Small intestine (tissue), 16 donors: ENCODE results near the gene PEMT. TPM values are rescaled to one million over a fixed set of nuclear protein-coding genes. Genes with fewer than 3 reads are reported as not detected.
"Not testable (repeated sequence)": the region's sequence is repeated elsewhere in the genome, so short reads cannot be mapped to it uniquely, and the experiment has no call there.

ENCODE experiments used
- DNase-seq, 2 donors: peaks; one replicate each; pipeline versions ENCODE4 v3.0.0 to v3.0.0-alpha.2; 2013
- FAIRE-seq: peaks from 2 replicates; lab custom pipeline; 2012; peaks lifted over from hg19 to GRCh38; lab: Jason Lieb, UNC
- H3K27ac ChIP-seq, 3 donors: one replicate each; pipeline ENCODE4 v1.5.1; 2013; ENCODE audit warnings: low read length in 2 of 3, mild to moderate bottlenecking in 2 of 3, control low read depth in 1 of 3, inconsistent platforms in 1 of 3, low read depth in 1 of 3, moderate library complexity in 1 of 3
- H3K27me3 ChIP-seq, 3 donors: one replicate each; pipeline ENCODE4 v1.6.1; 2013; ENCODE audit warnings: low read length in 3 of 3, inconsistent platforms in 1 of 3; ENCODE audit not compliant: control insufficient read depth in 3 of 3, insufficient read depth in 3 of 3
- H3K36me3 ChIP-seq, 3 donors: one replicate each; pipeline ENCODE4 v1.6.1; 2013; ENCODE audit warnings: low read length in 3 of 3, inconsistent platforms in 1 of 3, low read depth in 1 of 3, mild to moderate bottlenecking in 1 of 3, moderate library complexity in 1 of 3; ENCODE audit not compliant: control insufficient read depth in 3 of 3, insufficient read depth in 2 of 3
- H3K4me1 ChIP-seq, 3 donors: one replicate each; pipeline ENCODE4 v1.6.1; 2013; ENCODE audit warnings: low read length in 2 of 3, inconsistent platforms in 1 of 3, low read depth in 1 of 3, mild to moderate bottlenecking in 1 of 3, moderate library complexity in 1 of 3; ENCODE audit not compliant: control insufficient read depth in 3 of 3, insufficient read depth in 2 of 3
- H3K4me3 ChIP-seq, 3 donors: one replicate each; pipeline ENCODE4 v1.5.1; 2013; ENCODE audit warnings: low read length in 3 of 3, control low read depth in 1 of 3, inconsistent platforms in 1 of 3, low read depth in 1 of 3, mild to moderate bottlenecking in 1 of 3, moderate library complexity in 1 of 3
- H3K9me3 ChIP-seq, 2 donors: one replicate each; pipeline ENCODE4 v1.6.1; 2013; ENCODE audit warnings: low read depth in 1 of 2, low read length in 1 of 2; ENCODE audit not compliant: control insufficient read depth in 2 of 2, insufficient read depth in 1 of 2
- WGBS, 3 donors: extraction: QIAGEN DNeasy Blood & Tissue Kit; methylation state at CpG; one replicate each; pipeline ENCODE4 v1.1.7; 2013; 5-methylcytosine and 5-hydroxymethylcytosine counted together
- long read RNA-seq, 10 donors: transcript quantifications; one replicate each; lab custom pipeline, GENCODE V29; 2026
- polyA plus RNA-seq, 4 donors: library from polyadenylated mRNA; stranded (reverse) in 3 of 4; unstranded in 1 of 4; fragments of 200-250 nt in 3 of 4; fragments of 120-200 nt in 1 of 4; gene quantifications; one replicate each; pipeline versions ENCODE4 v1.2.1 to v1.2.3, GENCODE V29; 2013
- donor health status: healthy with polysubstance abuse.
- donor health status: control.
- donor health status: control.
- donor health status: Bipolar disorder and iron deficiency.
- donor health status: healthy.

The PEMT gene, protein sequence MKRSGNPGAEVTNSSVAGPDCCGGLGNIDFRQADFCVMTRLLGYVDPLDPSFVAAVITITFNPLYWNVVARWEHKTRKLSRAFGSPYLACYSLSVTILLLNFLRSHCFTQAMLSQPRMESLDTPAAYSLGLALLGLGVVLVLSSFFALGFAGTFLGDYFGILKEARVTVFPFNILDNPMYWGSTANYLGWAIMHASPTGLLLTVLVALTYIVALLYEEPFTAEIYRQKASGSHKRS
- polyA plus RNA-seq: 10 to 100 TPM; 23.0 to 42.0 (median 32.8) TPM
- long read RNA-seq, donor 1: 0 reads
- long read RNA-seq, donor 2, partial matches to known transcripts: 0 of 5 reads
- long read RNA-seq, donor 2, other reads (novel, unspliced or antisense): 0 of 5 reads
- long read RNA-seq, donor 3, transcript PEMT-201 (7 exons, 1,013 nt): major isoform, 5 of 9 reads
- long read RNA-seq, donor 3, partial matches to known transcripts: 0 of 9 reads
- long read RNA-seq, donor 3, other reads (novel, unspliced or antisense): 0 of 9 reads
- long read RNA-seq, donor 4: 0 reads
- long read RNA-seq, donor 5, partial matches to known transcripts: 0 of 3 reads
- long read RNA-seq, donor 5, other reads (novel, unspliced or antisense): 0 of 3 reads
- long read RNA-seq, donor 6, transcript PEMT-201 (7 exons, 1,013 nt): major isoform, 5 of 10 reads
- long read RNA-seq, donor 6, partial matches to known transcripts: 0 of 10 reads
- long read RNA-seq, donor 6, other reads (novel, unspliced or antisense): 0 of 10 reads
- long read RNA-seq, donor 7, transcript PEMT-201 (7 exons, 1,013 nt): major isoform, 19 of 22 reads
- long read RNA-seq, donor 7, partial matches to known transcripts: 0 of 22 reads
- long read RNA-seq, donor 7, other reads (novel, unspliced or antisense): 0 of 22 reads
- long read RNA-seq, donor 8, partial matches to known transcripts: 0 of 3 reads
- long read RNA-seq, donor 8, other reads (novel, unspliced or antisense): 0 of 3 reads
- long read RNA-seq, donor 9, partial matches to known transcripts: 0 of 3 reads
- long read RNA-seq, donor 9, other reads (novel, unspliced or antisense): 0 of 3 reads
- long read RNA-seq, donor 10, transcript PEMT-201 (7 exons, 1,013 nt): major isoform, 11 of 16 reads
- long read RNA-seq, donor 10, partial matches to known transcripts: 0 of 16 reads
- long read RNA-seq, donor 10, other reads (novel, unspliced or antisense): 0 of 16 reads

- FAIRE-seq (no peak), DNase-seq (peak; percentile 99)
- Histone ChIP-seq H3K9me3 (no peaks in the 10 kb centered on the region), H3K4me3 (peak within 1 kb of the TSS; percentile 78 to 86 (median 83)), H3K27me3 (no peaks in the 10 kb centered on the region), H3K4me1 (peaks cover 0 to 21% (median 0%) of the 10 kb centered on the region in 3 donors), H3K27ac (peak within 1 kb of the TSS; percentile 87 to 94 (median 93)), H3K36me3 (peaks cover 0 to 2% (median 0%) of the 10 kb centered on the region in 3 donors)
- 0% methylated on average over 66 to 86 of the region's 86 CpGs for WGBS, 3 donors
These were observed at the start of gene PEMT for GRCh38 chr17:17591355-17592298. TSS of gene PEMT (minus strand) at chr17:17591708. CDS start at chr17:17591626, 82 bp downstream.

DNA sequence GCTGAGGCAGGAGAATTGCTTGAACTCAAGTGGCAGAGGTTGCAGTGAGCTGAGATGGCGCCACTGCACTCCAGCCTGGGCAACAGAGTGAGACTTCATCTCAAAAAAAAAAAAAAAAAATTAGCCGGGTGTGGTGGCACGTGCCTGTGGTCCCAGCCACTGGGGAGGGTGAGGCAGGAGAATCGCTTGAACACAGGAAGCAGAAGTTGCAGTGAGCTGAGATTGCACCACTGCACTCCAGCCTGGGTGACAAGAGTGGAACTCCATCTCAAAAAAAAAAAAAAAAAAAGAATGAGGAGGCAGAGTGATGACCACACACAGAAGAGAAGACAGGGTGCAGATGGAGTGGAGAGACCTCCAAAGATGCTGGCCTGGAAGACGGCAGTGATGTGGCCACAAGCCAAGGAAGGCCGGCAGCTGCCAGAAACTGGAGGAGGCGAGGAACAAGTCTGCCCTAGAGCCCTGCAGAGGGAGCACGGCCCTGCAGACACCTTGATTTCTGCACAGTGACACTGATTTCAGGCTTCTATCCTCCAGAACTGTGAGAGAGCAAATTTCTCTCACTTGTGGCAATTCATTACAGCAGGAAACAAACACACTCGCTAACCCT is 48.3 kb upstream of the PEMT start:
- H3K36me3 ChIP-seq, DNase-seq, H3K9me3 ChIP-seq, H3K4me1 ChIP-seq, H3K27me3 ChIP-seq, H3K27ac ChIP-seq, H3K4me3 ChIP-seq, FAIRE-seq: not testable (repeated sequence)
- 52 to 73% (median 56%) methylated on average over 8 to 9 of the region's 9 CpGs for WGBS, 3 donors

DNA sequence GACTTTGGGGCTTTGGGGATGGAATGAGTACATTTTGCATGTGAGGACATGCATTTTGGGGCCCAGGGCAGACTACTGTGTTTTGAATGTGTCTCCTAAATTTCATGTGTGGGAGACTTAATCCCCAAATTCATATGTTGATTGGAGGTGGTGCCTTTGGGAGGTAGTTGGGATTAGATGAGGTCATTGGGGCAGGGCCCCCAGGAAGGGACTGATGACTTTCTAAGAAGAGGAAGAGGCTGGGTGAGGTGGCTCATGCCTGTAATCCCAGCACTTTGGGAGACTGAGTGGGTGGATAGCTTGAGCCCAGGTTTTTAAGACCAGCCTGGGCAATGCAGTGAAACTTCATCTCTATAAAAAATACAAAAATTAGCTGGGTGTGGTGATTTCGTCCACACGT is 47.0 kb upstream of the PEMT start:
- Histone ChIP-seq H3K4me3 (no peak overlapping the region), H3K36me3 (no peaks in the 10 kb centered on the region), H3K27me3 (no peaks in the 10 kb centered on the region), H3K27ac (no peak overlapping the region), H3K4me1 (no peaks in the 10 kb centered on the region), H3K9me3 (no peaks in the 10 kb centered on the region)
- 88 to 92% (median 91%) methylated on average over 2 of the region's 2 CpGs for WGBS, 3 donors
- FAIRE-seq (no peak), DNase-seq (no peak)

GRCh38 chr17:17636272-17636885 is 44.9 kb upstream of the PEMT start:
- FAIRE-seq (no peak), DNase-seq (no peak)
- Histone ChIP-seq H3K27me3 (no peaks in the 10 kb centered on the region), H3K36me3 (no peaks in the 10 kb centered on the region), H3K27ac (no peak overlapping the region), H3K4me3 (no peak overlapping the region), H3K4me1 (no peaks in the 10 kb centered on the region), H3K9me3 (no peaks in the 10 kb centered on the region)
- WGBS, 3 donors: 70 to 91% (median 85%) methylated on average over 5 of the region's 5 CpGs

DNA sequence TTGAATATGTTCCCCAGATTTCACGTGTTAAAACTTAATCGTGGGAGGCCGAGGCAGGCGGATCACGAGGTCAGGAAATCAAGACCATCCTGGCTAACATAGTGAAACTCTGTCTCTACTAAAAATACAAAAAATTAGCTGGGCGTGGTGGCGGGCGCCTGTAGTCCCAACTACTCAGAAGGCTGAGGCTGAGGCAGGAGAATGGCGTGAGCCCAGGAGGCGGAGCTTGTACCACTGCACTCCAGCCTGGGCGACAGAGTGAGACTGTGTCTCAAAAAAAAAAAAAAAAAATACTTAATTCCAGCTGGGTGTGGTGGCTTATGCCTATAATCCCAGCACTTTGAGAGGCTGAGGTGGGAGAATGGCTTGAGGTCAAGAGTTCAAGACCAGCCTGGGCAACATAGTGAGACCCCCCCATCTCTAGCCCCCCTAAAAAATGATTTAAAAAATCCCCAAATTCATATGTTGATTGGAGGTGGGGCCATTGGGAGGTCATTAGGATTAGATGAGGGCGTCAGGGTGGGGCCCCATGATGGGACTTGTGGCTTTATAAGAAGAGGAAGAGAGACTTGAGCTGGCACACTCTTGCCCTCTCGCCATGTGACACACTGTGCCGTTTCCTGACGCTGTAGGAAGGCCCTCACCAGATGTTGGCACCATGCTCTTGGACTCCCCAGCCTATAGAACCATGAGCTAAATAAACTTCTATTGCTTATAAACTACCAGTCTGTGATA is 44.2 kb upstream of the PEMT start:
- 83 to 88% (median 85%) methylated on average over 15 of the region's 15 CpGs for WGBS, 3 donors
- not testable (repeated sequence) for H3K9me3 ChIP-seq, DNase-seq, H3K36me3 ChIP-seq, FAIRE-seq, H3K27me3 ChIP-seq, H3K27ac ChIP-seq, H3K4me3 ChIP-seq, H3K4me1 ChIP-seq

- no peak overlapping the region for H3K4me3 ChIP-seq
- no peaks in the 10 kb centered on the region for H3K4me1 ChIP-seq
- WGBS, 3 donors: 88 to 92% (median 90%) methylated on average over 5 of the region's 5 CpGs
- no peaks in the 10 kb centered on the region for H3K36me3 ChIP-seq
- no peaks in the 10 kb centered on the region for H3K9me3 ChIP-seq
- H3K27ac ChIP-seq: no peak overlapping the region
- H3K27me3 ChIP-seq: no peaks in the 10 kb centered on the region
- DNase-seq: no peak
- no peak for FAIRE-seq
These were observed 43.6 kb upstream of the PEMT start for GRCh38 chr17:17635126-17635525.

- Histone ChIP-seq H3K27ac (no peak overlapping the region), H3K36me3 (no peaks in the 10 kb centered on the region), H3K4me3 (no peak overlapping the region), H3K4me1 (no peaks in the 10 kb centered on the region), H3K9me3 (no peaks in the 10 kb centered on the region), H3K27me3 (no peaks in the 10 kb centered on the region)
- FAIRE-seq (no peak), DNase-seq (no peak)
- 90 to 95% (median 93%) methylated on average over 6 of the region's 6 CpGs for WGBS, 3 donors
These were observed 41.8 kb upstream of the PEMT start for GRCh38 chr17:17633310-17633709.
